ENCODE results near the gene HNRNPC.

DNA sequence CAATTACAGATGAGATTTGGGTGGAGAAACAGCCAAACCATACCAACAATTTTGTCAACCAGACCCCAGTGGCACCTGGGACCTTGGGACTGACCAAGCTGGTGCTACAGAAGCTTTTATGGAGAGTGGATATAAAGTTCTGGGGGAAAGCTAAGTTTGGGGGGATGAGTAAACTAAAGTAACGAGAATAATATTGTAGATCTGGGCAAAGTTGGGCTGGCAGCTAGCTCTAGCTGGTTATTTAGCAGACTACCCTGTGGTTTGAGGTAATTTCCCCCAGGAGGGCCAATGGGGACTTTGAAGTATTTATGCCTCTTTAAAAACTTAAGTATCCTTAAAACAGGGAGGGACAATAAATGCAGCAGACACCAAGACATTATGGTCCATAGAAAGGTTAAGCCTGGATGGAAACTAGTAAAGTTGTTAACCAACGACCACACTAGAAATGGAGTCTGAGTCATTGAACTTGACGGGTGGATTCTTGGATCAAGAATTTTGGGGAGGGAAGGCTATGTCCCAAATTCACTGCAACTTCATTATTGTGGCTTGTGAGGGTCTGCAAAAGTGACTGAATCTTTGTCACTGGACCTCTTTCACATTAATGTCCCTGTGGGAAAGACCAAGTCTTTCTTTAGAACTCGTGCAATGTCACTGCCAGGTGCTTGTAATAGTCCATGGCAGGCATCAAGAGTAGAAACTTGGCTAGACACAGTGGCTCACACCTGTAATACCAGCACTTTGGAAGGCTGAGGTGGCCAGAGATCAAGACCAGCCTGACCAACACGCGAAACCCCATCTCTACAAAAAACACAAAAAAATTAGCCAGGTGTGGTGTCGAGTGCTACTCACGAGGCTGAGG lies 64.8 kb downstream of the HNRNPC start:
- TF ChIP-seq EZH2 (IDR thresholded peaks at IDR 0.05; ENCODE audit: insufficient read depth, poor library complexity, severe bottlenecking) (no peak), EZH2phosphoT487 (IDR thresholded peaks at IDR 0.05; ENCODE audit: insufficient read depth, low read depth) (no peak)
